ENCODE results near the gene RPS3. TPM values are rescaled to one million over a fixed set of nuclear protein-coding genes. Genes with fewer than 3 reads are reported as not detected.

RPS3 gene
- total and polyA plus RNA-seq, 2 of the 13 experiments (the other 11 are each of a cell fraction or from before 2014, with no cell fraction given), result 2,143 to 3,616 TPM

DNA sequence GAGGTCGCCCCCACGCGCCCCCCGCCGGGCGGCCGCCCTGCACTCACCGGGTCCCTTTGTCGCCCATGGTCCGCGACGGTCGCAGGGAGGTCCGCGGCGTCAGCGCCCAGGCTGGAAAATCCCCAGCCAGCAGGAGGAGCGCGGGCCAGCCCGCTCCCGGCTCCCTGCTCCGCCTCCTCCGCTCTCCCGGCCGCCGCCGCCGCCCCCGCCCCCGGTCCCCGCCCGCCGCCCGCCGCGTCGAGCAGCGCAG lies 47.9 kb upstream of the RPS3 start, which contains the start of gene ARRB1 (continued):
- TF ChIP-seq ZFYVE20 (CRISPR knock-in tag; IDR thresholded peaks at IDR 0.05; ENCODE audit: borderline replicate concordance, low read depth) (no peak), TBL1XR1 (IDR thresholded peaks at IDR 0.05; ENCODE audit: borderline replicate concordance, low read length, partially characterized antibody) (no peak), ISX (CRISPR knock-in tag; conservative IDR thresholded peaks at IDR 0.05) (no peak), SRF (IDR thresholded peaks at IDR 0.05; ENCODE audit: low read depth, low read length) (no peak), ZNF782 (CRISPR knock-in tag; IDR thresholded peaks at IDR 0.05; ENCODE audit: borderline replicate concordance) (no peak), SP2 (CRISPR knock-in tag; IDR thresholded peaks at IDR 0.05) (no peak)

DNA sequence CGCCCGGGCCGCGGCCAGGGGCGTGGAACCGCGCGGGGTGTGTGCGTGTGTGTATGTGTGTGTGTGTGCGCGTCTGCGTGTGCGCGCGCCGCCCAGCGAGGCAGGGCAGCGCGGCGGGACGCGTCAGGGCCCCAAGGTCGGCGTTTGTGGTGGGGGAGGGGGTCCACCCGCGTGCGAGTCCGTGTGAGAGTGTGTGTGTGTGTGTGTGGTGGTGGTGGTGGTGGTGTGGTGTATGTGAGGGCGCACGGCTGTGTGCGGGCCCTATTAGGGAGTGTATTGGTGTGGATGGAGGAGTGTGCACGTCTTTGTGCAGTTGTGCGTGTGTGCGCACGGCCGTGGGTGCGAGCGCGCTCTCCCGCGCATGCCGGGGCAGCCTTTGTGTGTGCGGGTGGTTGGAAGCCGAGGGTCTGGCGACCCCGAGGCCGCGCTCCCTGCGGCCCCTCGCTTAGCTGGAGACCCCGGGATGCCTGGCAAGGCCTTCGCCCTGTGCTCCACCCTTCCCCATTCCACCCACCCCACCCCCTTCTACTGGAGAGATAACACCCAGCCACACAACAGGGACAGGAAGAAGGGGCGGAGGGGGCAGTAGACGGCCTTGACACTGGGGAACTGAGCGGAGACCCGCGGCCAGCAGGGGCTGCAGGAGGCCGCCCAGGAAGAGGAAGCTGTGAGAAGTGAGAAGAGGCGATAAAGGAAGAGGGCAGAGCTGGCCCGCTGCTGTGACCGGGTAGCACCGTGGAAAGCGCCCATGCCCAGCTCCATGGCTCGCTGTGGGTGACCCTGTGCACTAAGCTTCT lies 47.3 kb upstream of the RPS3 start:
- ATAC-seq, result peak; percentile 83
- H3K9ac ChIP-seq (ENCODE audit: insufficient read depth, low read depth, low read length), result peak overlapping the region; percentile 72
- no peaks in the 10 kb centered on the region for H3K9me3 ChIP-seq (ENCODE audit: low read length)
- H3K79me2 ChIP-seq (ENCODE audit: insufficient read depth, low read length), result peaks cover 40% of the 10 kb centered on the region
- intact Hi-C loops (cut with micrococcal nuclease; ENCODE audit: unreplicated experiment), result loop anchor here (2.0 kb wide), 1 partner anchor 29 kb away; no protein-coding TSS in a partner anchor
- peak overlapping the region; percentile 63 to 86 (median 84) for H3K4me3 ChIP-seq (replicated peaks in 1 of 3; ENCODE audit: insufficient read depth in 1 of 3, low read depth in 2 of 3, low read length in 3 of 3)
- BruUV-seq (replicated peaks), result TSS peak; percentile 86
- H4K20me1 ChIP-seq (ENCODE audit: insufficient read depth, low read length), result peaks cover 13% of the 10 kb centered on the region; the same call in 1 of the 2 replicates
- no peak overlapping the region for H2AFZ ChIP-seq (ENCODE audit: low read length)
- ChIA-PET CTCF (ENCODE audit: low intra/inter-chr PET ratio, low total read pairs) (interaction anchor here (0.7 to 1.5 kb wide), 3 partner anchors 23 to 33 kb away, joined by 3 to 6 read pairs (median 3); no protein-coding TSS in a partner anchor), POLR2A (interaction anchor here (0.7 to 3.7 kb wide), 11 partner anchors 9 to 87 kb away, joined by 3 to 20 read pairs (median 4); no protein-coding TSS in a partner anchor)
- peaks cover 5 to 14% of the 10 kb centered on the region in 2 experiments; a peak in 3 of 5 replicates for H3K27me3 ChIP-seq (ENCODE audit: control insufficient read depth in 1 of 2, insufficient read depth in 2 of 2, low read length in 2 of 2)
- FAIRE-seq, result peak; percentile 65
- peak overlapping the region; percentile 85 for H3K27ac ChIP-seq (ENCODE audit: extremely low read length, insufficient read depth, low read length)
- peaks cover 52% of the 10 kb centered on the region for H3K4me1 ChIP-seq (ENCODE audit: insufficient read depth, low read length)
- peak overlapping the region; percentile 94 for H3K4me2 ChIP-seq (ENCODE audit: low read depth, low read length)
- H3K36me3 ChIP-seq (replicated peaks in 1 of 2; ENCODE audit: control insufficient read depth in 1 of 2, insufficient read depth in 2 of 2, low read length in 2 of 2), result no peaks in the 10 kb centered on the region
- 1% methylated on average over 15 of the region's 64 CpGs for WGBS (ENCODE audit: low lambda C conversion rate)
- in situ Hi-C loops (cut with HindIII; ENCODE audit: extremely low pct_ligation_motif_present, low pct_unique_long_range_greater_than_20kb), result no loop called here
- DNase-seq (ENCODE audit: low spot score), result peak; percentile 90
- TF ChIP-seq NKX3-1 (CRISPR knock-in tag; IDR thresholded peaks at IDR 0.05) (no peak), ZNF614 (CRISPR knock-in tag; IDR thresholded peaks at IDR 0.05; ENCODE audit: borderline replicate concordance) (peak; percentile 88; the same call in 1 of the 2 replicates), ZNF546 (CRISPR knock-in tag; conservative IDR thresholded peaks at IDR 0.05) (0 out of 2 replicates have a peak, but pooled peaks have one; percentile 32), YEATS2 (CRISPR knock-in tag; IDR thresholded peaks at IDR 0.05; ENCODE audit: borderline replicate concordance) (peak; percentile 23; the same call in 1 of the 2 replicates), SSRP1 (CRISPR knock-in tag; IDR thresholded peaks at IDR 0.05) (no peak), ZNF451 (CRISPR knock-in tag; IDR thresholded peaks at IDR 0.05) (0 out of 2 replicates have a peak, but pooled peaks have one; percentile 69), GATAD2A (CRISPR knock-in tag; IDR thresholded peaks at IDR 0.05) (peak; percentile 82), MED1 (CRISPR knock-in tag; IDR thresholded peaks at IDR 0.05) (peak; percentile 69), KLF12 (CRISPR knock-in tag; IDR thresholded peaks at IDR 0.05; ENCODE audit: borderline replicate concordance) (no peak), NONO (IDR thresholded peaks at IDR 0.05) (no peak), NONO (CRISPR knock-in tag; conservative IDR thresholded peaks at IDR 0.05) (peak; percentile 92), TEAD3 (CRISPR knock-in tag; optimal IDR thresholded peaks at IDR 0.05; ENCODE audit: borderline replicate concordance) (peak; percentile 78), FOSL1 (CRISPR knock-in tag; IDR thresholded peaks at IDR 0.05; ENCODE audit: borderline replicate concordance) (no peak), ZBTB21 (CRISPR knock-in tag; IDR thresholded peaks at IDR 0.05) (no peak), REL (CRISPR knock-in tag; conservative IDR thresholded peaks at IDR 0.05) (no peak; the same call in 1 of the 2 replicates)
- TF ChIP-seq, protein P1, sequence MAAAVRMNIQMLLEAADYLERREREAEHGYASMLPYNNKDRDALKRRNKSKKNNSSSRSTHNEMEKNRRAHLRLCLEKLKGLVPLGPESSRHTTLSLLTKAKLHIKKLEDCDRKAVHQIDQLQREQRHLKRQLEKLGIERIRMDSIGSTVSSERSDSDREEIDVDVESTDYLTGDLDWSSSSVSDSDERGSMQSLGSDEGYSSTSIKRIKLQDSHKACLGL (CRISPR knock-in tag; IDR thresholded peaks at IDR 0.05), result no peak

Measured in HepG2 (cell line).